Anterior cingulate cortex (tissue), 58 donors: ENCODE measurements around the gene KRTAP4-8.
"Not testable (repeated sequence)": the region's sequence is repeated elsewhere in the genome, so short reads cannot be mapped to it uniquely, and the experiment has no call there.

Experiments
- DNase-seq, 58 donors: peaks; one replicate each; lab custom pipeline; 2025; lab: John Stamatoyannopoulos, UW

Gene KRTAP4-8

DNA sequence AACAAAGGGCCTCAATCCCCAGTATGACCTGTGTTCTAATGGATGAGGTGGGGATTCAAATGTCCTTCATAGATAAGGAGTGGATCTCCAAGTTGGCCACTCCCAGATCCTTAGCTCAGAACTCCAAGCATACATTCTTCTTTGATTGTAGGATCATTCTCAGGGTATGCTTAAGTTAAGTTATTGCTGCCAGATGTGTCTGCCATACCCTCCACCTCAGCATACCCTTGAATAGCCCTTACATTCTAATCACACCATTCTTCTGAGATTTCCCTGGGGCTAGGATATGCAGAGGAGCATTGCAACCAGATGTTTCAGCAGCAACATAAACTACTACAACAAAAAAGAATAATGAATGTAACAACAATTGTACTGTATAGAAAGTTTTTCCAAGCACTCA is 30.7 kb downstream of the KRTAP4-8 start:
- no peak for DNase-seq

DNA sequence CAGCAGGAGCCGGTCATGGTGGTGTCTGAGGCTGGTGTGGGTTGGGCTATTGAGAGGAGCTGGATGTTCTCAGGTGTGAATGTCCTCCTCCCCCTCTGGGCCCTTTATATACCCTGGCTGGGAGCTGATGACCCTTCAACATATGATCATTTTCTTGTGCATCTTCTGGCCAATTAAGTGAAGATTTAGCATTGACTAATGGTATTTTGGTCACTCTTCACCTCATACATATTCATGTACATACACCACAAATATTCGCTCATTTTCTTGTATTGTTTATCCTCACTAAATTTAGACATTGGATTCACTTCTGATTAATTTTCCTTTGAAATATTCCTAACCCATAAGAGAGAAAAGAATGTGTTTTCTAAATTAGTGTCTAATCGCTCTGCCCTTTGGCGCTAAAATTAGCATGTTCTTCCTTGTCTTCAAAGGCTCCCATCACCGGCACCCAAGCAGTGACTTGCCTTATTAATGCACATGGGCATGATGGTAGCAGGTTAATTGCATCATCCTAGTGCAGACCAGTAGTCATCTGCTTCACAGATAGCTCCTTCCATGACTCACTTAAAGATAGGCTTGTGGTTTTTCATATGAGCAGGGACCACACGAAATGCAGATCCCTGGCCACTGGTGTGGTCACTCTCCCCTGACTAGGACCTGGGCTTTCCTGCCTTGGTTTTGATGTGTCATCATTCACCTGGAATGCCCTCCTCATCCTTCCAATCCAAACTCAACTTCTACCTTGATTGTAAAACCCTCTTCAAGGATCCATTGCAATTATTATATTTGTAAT is 31.9 kb downstream of the KRTAP4-8 start, which contains the start of gene KRTAP2-4:
Gene KRTAP2-4, minus strand, starts transcription at position 51 of the 796 bp plus-strand sequence. Its CDS starts 34 bp downstream, at position 17.
- no peak for DNase-seq

DNA sequence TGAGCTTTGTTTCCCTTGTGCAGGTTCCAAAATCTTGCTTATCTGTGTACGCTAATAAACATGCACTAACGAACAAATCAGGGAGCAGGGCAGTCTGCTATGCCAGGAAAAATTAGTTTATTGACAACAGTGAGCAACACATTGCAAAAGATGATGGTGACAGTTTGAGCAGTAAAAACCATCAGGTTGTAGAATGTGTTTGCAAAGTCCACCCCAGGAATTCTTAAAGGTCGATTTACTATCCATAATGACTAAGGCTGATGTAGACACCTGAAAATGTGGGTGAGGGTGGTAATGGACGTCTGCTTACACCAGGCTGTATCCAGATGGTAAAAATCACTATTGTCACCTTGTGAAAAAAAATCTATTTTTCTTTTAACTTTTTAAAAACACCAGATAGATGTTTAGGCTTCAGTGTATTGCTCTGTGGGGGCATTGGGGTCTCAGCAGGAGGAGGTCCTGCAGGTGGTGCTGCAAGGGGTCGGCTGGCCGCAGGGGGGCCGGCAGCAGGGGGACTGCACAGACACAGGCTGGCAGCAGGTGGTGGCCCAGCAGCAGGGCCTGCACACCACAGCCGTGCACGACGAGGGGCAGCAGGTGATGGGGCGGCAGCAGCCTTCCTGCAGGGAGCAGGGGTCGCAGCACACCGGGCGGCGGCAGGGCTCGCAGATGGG is 32.8 kb downstream of the KRTAP4-8 start:
- DNase-seq, result not testable (repeated sequence)

DNA sequence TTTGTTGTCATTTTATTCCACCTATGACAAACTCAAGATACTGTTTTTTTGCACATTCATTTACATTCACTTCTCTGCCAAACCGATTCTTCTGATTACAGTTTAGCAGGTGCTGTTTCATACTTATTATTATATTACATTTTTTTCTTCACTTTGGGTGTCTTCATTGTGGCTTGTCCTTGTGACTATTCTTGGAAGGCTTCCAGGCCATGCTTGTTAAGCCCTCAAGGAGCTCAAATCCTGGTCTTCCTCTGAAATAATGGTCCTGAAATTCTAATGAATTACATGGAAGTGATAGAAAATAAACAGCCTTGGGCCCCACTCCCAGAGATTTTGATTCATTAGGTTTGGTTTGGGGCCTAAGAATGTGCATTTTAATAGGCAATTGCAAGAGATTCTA is 33.6 kb downstream of the KRTAP4-8 start:
- no peak for DNase-seq

DNA sequence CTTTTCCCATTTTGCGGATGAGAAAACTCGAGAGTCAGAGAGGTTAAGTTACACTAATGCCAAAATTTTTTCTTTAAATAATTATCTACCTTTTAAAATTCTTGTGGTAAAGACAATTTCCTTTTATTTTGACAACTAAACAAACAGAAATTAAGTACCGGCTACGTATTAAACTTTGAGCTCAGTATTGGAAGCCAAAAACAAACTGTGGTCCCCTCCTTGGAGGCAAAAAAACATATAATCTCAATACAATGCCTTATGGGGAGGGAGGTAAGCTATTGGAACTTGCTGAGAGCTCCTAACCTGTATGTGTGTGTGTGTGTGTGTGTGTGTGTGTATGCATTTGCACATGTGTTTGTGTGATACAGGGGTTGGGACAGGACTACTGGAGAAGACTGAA is 34.5 kb downstream of the KRTAP4-8 start:
- no peak for DNase-seq

DNA sequence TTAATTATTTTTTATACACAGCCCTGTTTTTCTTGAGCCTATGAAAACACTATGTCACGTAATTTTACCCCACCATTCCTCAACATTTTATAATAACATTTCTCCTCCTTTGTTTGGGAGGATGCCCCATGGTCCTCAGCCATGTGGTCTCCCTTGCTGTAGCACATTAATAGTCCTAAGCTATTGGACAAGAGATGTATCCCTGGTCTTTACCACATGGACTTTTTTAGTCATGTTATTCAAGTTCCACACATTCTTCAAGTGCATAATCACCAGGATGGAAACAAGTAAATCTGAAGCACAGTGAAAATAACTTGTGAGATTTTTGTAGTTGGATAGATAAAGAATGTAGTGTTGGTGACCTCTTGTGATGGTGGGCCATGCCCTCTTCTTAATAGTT is 36.0 kb downstream of the KRTAP4-8 start:
- DNase-seq, result no peak

DNA sequence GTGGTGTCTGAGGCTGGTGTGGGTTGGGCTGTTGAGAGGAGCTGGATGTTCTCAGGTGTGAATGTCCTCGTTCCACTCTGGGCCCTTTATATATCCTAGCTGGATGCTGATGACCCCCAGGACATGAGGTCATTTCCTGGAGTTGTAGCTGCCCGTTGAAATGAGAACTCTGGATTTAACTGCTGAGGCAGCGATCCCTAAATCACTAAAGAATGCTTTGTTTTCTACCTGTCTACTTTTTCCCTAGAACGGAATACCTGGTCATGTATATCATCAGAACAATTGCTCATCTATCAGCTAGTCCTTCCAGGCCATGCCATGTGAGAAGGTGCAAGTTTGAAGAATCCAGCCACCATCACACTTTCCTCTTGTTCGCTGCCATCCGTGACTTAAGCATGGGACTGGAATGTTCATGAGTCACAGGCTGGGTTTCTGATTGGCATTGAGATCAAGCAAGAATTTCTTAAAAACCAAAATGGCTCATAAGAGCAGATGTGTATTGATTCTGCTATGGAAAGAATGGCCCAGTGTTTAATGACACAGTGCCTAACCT is 37.8 kb downstream of the KRTAP4-8 start, which contains the start of gene KRTAP2-3:
Gene KRTAP2-3, minus strand, starts transcription at position 63 of the 553 bp plus-strand sequence. CDS start 64 bp downstream, outside the sequence.
- DNase-seq, result no peak

DNA sequence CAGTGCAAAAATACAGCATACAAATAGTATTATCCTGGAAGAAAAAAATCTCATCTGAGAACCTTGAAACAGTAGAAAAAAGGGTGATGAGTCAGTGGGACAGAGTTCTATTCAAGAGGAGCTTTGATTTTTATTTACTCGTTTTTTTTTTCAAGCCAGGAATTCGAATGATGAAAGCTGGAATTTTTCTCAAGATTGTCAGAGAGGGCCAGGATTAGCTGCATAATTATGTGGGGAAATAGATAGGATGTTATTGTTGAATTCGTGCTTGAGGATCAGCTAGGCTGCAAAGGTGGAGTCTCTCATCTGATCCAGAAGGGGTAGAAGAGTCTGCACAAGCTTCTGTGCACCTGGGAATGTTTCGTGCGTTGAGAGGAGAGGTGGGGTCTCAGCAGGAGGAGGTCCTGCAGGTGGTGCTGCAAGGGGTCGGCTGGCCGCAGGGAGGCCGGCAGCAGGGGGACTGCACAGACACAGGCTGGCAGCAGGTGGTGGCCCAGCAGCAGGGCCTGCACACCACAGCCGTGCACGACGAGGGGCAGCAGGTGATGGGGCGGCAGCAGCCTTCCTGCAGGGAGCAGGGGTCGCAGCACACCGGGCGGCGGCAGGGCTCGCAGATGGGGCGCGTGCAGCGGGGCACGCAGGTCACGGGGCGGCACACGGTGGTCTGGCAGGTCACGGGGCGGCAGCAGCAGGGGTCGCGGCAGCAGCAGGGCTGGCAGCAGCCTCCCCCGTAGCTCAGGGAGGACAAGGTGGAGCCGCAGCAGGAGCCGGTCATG is 38.5 kb downstream of the KRTAP4-8 start:
- DNase-seq, result not testable (repeated sequence)

DNA sequence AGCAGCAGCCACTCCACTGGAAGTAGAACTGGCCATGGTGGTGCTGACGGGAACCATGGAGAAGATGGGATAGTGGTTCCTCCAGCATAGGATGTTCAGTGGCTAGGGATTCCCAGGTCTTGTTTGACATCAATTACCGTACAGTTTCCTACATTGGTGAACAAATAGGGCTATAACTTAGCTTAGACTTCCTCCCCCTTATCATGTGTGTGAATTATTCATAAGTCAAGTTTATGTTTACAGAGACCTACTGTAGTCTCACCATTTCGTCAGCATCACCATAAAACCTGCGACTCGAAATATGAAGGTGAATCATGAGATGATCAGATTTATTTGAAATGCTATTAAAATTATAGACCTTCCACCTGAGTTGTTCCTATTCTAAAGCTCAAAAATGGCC is 39.2 kb downstream of the KRTAP4-8 start:
- no peak for DNase-seq

DNA sequence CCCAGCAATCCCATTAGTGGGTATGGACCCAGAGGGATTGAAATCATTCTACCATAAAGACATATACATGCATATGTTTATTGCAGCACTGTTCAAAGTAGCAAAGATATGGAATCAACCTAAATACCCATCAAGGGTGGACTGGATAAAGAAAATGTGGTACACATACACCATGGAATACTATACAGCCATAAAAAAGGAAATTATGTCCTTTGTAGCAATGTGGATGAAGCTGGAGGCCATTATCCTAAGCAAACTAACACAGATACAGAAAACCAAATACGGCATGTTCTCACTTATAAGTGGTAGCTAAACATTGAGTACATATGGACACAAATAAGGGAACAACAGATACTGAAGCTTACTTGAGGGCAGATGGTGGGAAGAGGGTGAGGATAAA is 40.4 kb downstream of the KRTAP4-8 start:
- no peak for DNase-seq

DNA sequence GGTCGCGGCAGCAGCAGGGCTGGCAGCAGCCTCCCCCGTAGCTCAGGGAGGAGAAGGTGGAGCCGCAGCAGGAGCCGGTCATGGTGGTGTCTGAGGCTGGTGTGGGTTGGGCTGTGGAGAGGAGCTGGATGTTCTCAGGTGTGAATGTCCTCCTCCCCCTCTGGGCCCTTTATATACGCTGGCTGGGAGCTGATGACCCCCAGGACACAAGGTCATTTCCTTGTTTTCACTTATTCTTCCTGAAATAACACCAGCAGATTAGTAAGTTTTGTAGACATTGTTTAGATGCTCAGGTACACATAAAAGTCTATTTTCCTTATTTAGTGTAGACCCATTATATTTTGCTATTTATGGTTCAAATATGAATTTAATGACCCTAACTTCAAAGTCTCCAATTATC is 42.8 kb downstream of the KRTAP4-8 start, which contains the start of gene KRTAP2-2:
Gene KRTAP2-2, minus strand, starts transcription at position 101 of the 400 bp plus-strand sequence. Its CDS starts 19 bp downstream, at position 82.
- not testable (repeated sequence) for DNase-seq

DNA sequence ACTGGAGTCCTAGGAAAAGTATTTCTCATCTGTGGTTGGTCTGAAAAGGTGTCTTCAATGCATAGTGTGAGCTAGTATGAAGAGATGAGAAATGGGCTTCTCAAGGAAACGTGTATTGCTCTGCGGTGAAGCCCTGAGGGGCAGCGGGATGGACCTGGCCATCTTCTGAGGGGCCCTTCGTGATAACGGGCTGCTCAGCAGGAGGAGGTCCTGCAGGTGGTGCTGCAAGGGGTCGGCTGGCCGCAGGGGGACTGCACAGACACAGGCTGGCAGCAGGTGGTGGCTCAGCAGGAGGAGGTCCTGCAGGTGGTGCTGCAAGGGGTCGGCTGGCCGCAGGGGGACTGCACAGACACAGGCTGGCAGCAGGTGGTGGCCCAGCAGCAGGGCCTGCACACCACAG is 43.4 kb downstream of the KRTAP4-8 start:
- not testable (repeated sequence) for DNase-seq

DNA sequence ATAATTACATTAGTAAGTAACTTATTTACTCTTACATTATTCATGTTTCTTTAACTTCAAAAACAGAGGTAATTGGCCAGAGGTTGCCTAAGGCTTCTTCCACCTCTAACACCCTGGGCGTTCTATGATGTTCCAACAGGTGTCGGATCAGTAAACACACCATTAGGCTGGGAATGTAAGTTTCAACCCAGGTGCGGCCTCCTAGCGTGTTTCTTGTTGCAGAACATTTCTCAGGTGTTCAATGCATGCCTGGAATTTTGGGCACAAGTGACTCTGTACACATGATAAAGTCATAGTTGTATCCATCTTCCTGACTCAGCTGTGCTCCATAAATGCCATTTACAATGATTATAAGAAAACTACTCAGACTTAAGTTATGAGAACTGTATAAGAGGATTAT is 43.9 kb downstream of the KRTAP4-8 start:
- no peak for DNase-seq

DNA sequence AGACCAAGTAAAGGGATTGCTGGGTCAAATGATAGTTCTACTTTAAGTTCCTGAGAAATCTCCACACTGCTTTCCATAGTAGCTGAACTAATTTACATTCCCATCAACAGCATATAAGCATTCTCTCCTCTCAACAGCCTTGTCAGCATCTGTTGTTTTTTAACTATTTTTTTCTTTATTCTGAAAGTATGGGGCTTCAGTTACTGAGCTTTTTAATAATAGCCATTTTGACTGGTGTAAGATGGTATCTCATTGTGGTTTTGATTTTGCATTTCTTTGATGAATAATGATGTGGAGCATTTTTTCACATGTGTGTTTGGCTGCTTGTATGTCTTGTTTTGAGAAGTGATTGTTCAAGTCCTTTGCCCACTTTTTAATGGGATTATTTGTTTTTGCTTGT is 45.4 kb downstream of the KRTAP4-8 start:
- no peak for DNase-seq

DNA sequence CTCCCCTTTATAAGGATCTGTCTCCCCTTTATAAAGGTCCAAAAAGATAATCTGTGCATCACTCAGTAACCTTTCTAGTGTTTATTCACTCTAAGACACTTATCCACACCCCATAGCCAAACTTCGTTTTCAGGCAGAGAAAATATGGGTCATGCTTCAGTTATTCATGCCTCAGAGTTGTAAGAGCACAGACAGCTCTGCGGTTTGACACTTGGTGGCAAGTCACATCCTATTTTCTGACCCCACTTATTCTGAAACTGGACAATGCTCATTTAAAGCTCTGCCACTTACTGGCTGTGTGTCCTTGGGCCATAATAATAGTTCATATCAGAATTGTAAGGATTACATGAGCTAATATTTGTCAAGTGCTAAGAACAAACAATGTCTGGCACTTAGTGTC is 48.8 kb downstream of the KRTAP4-8 start:
- no peak for DNase-seq

DNA sequence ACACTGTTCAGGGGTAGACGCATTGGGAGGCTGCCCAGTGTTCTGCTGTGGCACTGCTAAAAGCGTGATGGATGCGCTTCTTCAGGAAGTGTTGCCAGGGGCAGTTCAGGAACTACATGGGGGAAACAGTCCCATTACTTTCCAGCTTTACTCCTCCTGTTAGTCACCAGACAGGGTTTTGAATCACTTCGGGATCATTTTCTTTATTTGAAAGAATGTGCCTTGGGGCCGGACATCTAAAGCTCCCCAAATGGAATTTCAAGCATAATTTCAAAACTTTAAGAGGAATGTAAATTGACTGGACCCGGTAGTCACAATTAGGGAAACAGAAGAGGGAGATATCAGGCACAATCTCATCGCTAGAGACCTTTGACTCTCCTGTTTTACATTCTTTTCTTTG is 49.5 kb downstream of the KRTAP4-8 start:
- DNase-seq, result no peak
